GM21723 (cell line): ENCODE results near the gene SLC1A3.

Source experiments
- ATAC-seq: cut with Tn5 transposase; IDR thresholded peaks from one replicate; pipeline ENCODE4 v1.9.1; 2021; ENCODE audit warnings: mild to moderate bottlenecking, moderate library complexity; ENCODE audit not compliant: unreplicated experiment

SLC1A3 gene

DNA sequence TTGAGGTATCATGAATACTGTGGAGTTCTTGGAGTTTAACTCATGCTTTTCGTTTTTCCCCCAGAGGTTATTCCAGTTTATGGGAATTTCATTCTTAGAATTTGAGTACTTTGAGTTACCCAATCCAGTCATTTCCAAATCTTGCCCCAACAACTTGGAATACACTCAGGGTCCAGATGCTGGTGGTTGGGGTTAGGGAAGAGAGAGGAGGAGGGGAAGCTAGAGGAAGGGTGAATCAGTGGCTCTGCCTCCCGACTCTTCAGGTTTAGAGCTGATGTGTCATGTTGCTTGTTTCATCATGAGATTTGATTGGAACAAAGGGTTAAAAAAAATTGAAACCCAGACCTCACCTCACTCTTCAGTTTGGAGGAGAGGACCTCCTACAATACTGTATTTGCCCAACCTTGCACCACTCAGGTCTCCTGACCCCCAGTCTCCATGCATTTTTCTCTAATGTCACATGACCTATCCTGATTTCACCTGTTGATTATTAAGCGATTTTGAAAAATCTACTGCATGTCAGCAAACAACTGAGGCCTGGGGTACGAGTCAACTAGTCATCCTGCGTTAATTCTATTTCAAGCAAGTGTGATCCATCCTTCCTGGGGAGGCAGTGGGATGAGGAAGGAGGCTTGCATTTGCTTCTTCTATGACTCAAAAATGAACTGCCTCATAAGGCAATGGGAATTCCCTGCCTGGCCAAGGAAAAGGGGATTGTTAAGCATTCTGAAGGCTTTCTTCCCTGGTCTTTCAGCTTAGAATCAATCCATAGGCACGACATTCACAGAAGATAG is 6.2 kb upstream of the SLC1A3 start:
- ATAC-seq: no peak

DNA sequence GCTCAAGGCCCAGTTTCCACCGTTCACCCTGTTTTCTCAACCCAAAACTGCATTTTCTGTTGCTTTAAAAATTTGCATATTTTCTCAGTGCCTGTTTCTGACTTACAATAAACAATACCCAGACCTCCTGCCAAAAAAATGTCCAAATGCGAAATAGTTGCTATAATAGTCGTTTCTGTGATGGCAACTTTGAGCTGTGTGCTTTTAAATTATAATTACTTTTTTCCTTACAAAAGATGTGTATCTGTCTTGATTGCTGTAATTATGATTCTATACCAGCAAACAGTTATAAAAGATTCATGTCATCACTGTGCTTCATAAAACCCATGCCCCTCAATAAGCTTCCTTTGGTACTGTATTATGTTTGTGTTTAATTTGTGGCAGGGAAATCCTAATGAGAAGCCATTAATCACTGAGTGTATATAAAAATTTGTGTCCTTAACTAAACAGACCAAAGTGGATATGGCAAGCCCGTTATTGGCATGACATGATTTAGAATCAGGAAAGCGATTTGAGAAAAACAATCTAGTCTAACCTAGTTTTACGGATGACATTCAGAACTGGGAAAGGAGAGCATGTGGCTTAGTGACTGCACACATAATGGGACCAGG is 5.4 kb upstream of the SLC1A3 start:
- ATAC-seq: no peak

DNA sequence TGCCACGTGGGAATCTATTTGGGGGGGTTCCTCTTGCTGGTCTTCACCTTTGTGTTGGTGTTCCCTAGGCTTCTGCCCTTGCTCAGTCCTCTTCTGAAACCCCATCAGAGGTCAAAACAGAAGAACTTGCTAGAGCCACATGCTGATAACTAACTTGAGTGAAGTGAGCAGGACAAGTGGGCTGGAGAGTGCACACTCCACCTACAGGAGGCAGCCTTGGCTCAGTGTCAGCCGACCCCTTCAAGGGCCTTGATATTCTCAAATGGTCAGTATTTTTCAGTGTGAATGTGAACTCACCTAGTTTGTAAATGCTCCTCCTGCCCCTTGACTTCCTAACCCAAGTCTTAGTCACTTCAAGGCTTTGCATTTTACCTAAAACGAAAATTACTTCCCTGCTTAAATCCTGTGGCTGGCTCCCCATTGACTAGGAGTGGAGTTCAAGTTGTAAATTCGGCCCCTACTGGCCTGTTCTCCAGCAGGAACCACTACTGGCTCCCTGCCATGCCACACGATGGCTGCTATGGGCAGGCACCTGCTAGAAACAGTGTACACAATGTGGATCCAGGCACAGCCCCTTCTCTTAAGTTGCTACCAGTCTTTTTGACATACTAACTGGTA is 3.6 kb upstream of the SLC1A3 start:
- no peak for ATAC-seq

DNA sequence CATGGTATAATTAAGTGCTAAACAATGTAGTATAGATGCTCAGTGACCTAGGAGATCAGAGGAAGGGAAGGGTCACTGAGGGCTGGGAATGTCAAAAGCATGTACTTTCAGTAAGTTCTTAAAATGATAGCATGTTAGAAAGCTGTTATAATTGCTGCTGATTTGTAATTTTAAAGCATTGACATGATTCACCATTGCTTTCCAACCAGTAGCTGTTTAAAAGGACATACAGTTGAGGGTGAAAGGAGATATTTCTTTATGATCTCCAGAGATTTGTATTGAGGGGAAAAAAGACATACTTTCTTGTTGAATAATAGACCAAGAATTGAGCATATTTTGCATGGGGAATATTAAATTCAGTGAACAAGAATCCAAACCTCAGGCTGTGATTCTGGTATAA is 1.2 kb upstream of the SLC1A3 start:
- no peak for ATAC-seq

DNA sequence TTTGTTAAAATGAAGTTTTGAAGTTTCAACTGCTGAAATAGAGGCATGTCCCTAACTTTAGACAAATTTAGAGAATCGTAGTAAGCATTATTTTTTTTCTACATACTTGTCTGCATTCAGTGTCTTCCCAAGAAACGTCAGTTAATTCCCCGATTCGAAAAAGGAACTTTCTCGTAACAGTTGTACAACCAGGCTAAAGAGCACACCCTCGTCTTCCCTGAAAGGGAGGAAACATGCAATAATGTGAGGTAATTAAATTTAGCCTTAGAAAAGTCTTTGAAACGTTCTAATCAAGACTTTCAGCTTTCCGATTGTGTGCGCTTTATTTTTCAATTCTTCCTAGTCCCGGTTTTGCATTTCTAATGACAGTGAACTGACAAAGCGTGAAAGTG is 374 bp upstream of the SLC1A3 start:
- ATAC-seq: no peak

DNA sequence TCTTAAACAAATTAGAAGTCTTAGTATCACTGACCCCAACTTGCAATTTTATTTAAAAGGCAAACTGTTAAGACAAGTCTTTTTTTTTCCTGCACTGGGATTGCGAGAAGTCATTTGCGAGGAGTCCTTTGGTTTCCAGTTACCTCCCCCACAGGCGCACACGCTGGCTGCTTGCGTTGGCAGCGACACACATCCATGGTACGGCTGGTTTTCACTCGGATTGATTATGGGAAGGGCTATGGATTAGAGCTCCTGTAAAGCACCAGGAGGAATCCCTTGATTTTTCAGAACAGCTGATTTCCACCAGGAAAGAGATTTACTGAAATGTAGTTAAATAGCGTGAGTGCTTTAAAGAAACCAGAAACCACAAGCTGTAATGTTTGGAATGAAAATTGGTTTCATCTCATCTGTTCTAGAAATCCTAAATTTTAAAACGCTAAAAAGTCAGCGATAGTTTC is 737 bp downstream of the SLC1A3 start:
- no peak for ATAC-seq

DNA sequence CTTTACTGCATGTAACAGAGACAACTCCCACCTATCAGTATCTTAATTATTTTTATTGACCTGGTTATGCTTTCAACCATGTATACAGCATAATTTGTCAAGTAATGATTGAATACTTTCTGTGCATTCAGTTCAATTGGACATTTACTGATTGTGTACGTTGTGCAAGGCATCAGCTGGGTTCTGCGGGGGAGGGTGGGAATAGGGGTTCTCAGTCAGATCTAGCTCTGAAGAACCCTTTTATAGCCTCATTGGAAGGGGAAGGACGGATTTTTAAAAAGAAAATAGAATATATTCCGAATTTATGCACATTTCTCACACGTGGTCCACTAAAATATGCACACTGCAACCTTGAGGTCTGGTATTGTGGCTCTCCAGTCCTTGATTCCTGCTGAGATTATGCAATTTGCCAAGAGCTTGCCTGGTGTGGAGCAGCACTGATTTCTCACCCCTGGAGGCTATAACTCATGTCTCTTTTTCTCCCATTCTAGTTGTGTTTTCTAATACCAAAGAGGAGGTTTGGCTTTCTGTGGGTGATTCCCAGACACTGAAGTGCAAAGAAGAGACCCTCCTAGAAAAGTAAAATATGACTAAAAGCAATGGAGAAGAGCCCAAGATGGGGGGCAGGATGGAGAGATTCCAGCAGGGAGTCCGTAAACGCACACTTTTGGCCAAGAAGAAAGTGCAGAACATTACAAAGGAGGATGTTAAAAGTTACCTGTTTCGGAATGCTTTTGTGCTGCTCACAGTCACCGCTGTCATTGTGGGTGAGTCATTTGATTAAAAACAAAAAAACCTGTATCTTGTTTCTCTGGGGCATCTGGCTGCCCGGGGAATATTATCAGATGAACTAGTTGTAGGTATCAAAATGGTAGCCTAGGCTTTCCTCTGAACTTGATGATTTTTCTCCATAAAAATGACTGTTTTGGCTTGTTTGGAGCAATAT is 1.7 kb downstream of the SLC1A3 start:
- ATAC-seq: no peak

DNA sequence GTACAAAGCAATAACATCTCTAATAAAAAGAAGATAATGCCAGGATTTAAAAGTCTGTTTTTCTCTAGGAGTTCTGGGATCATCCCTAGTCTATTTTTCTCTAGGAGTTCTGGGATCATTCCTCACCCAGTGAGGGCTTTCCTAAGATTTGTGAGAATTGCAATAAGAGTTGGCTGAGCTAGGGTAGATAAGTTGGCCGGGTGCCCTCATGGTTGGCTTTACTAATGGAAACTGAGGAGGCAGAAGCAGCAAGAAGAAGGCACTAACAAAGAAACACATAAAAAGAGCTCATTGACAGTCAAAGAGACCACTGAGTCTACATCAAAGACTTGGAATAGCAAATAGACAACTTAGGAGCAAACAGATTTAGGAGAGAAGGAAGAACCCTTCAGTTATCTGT is 4.2 kb downstream of the SLC1A3 start:
- no peak for ATAC-seq

DNA sequence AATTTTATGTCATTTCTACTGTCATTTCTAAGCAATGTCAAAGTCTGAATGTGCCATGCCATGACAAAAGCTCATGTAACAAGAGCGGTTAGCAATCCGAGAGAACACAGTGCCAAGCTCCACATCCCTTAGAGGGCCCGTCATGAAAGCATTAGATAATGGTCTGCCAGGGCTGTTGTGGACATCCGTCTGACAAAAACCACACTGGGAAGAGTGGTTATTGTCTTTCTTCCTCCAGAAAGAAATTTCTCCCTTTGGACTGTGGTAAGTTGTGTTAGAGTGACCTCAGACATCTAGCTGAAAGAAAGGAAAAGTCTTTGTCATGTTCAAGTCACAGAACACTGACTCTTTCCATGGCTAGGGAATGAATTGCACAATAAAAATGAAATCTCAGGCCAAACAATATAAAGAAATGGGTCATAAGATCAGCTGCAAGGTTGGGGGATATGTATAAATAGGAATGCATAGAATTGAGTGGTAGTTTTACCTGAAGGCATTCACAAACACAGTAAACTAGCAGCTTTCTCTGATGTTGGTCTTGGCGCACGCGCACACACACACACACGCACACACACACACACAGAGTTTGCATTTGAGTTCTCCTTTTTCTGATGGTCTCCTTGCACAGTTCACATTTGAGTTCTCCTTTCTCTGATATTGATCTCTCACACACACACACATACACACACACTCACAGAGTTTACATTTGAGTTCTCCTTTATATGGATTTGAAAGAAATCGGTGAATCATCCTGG is 5.3 kb downstream of the SLC1A3 start:
- no peak for ATAC-seq

DNA sequence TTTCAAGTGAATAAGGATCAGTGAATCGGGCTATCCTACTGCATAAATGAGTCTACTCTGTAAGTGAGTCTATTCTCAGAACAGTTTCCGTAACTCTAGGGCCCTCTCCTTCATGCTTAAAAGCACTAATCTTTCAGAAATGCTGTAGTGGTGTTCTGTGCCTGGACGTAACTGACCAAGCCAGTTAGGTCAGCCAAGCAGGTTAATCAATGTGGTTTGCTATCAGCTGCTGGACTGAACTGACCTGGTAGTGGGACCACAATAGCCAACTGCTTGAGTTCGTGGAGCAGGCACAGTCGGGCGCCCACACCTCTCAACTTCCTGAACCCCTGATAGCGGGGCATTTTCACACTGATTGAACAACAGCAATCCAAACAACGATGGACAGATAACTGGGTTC is 6.8 kb downstream of the SLC1A3 start:
- no peak for ATAC-seq

DNA sequence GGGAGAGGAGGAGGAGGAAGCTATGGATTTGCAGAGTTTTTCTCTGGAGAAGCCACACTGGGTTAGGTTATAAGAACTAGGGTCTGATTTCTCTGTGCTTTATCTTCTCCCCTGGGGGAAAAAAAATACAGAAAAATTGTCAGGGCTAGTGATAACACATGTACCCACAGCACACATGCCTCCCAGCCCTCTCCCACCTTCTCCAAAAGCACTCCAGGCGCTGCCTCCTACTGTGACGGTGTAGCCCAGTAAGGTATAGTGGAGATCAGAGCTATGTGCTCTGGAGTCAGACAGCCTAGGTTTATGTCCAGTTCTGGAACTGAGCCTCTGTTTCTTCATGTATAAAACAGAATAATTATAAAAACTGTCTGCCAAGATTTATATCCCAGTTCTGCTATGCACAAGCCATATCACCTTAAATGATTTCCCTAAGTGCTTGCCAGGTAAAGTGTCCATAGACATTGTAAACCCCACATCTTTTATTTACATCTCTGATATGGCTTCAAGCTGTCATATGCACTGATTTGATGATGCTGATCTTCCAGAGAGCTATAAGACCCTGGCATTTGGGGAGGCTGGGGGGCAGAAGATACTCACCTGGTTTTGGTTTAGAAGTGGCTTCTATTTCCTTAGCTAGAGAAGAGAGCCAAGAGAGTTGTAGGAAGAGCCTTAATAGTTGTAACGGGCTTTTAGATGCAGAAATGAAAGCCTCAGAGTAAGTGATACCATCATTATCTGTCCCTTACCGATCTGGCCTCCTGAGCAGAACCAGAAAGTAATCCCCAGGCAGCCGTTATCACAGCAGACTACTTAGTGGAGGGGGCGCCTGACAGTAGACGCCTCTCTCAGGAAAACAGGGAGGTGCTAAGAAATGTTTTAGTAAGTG is 7.6 kb downstream of the SLC1A3 start:
- no peak for ATAC-seq

DNA sequence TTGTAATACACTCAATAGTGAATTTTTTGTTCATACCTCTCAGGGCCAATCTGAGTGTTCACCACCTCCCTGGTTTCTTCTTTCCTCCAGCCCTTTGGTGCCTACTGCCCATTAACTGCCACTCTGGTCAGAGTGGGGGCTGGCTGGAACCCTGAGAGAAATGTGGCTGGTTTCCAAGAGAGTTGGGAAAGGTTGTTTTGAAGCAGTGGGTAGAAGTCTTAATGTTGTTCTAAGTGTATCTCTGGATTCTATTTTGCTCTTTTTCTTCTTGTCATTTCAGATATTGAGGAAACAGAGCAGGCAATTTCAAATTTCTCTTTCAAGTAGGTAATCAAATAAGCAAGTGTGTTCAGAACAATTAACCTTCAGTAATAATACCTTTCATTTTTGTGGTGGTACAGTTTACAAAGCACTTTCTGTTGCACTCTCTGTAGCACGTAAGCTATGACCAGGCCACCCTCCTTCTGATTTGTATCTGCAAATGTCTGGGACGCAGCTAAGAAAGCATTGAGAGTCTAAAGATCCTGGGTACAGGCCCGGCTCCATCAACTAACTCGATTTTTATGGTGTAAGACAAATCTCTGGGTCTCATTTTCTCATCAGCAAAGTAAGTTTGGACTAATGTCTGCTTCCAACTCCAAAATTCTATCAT is 8.4 kb downstream of the SLC1A3 start:
- no peak for ATAC-seq

DNA sequence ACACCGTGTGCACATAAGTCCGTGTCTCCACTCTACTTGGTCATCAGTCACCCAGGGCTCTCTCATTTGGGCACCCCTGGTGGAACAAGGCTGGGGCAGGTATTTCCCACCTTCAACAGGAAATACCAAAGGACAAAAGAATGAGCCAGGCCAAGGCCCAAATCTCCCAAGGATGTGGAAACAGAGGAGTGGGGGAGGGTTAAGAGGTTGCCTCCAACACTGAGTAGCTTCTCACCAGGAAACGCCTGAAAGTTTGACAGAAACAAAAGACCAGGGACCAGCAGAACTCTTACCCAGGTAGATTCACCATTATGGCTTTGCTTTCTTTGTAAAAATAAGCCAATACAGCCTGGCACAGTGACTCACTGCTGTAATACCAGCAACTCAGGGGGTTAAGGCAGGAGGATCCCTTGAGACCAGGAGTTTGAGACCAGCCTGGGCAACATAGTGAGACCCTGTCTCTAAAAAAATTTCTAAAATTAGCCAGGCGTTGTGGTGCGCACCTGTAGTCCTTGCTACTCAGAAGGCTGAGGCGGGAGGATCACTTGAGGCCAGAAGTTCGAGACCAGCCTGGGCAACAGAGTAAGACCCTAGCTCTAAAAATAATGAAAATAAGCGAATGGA is 12.7 kb downstream of the SLC1A3 start:
- no peak for ATAC-seq

DNA sequence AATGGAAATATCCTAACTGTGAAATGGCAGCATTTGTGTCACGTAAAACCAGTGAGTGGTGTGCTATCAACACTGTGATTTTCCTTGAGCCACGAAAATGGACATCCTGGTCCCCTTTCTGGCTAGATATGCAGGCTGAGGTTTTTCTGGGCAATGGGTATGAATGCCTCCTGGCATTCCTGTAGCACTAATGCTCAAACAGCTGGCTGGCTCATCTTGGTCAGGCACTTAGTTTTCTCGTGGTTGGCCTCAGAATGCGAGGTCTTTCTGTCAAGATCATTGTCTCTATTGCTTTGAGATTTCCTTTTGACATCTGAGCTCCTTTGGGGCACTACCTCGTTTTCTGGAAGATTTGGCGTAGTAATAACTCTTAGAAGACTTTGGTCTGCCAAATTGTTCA is 15.6 kb downstream of the SLC1A3 start:
- no peak for ATAC-seq

DNA sequence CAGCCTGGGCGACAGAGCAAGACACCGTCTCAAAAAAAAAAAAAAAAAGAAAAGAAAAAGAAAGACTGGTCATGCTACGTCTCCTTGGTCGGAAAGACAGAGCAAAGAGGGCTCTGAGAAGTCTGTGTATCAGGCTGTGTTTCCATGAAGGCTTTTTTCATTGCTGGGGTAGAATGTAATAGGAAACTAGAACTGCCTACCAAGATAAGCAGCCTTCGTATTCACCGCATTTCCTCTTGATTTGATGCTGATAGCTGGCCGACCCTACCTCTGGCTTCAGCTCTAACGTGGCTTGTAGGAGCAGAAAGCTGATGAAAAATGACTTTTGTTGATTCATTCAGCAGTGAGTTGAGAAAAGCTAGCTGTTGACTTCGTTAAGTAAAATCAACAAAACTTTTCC is 17.4 kb downstream of the SLC1A3 start:
- ATAC-seq: no peak

DNA sequence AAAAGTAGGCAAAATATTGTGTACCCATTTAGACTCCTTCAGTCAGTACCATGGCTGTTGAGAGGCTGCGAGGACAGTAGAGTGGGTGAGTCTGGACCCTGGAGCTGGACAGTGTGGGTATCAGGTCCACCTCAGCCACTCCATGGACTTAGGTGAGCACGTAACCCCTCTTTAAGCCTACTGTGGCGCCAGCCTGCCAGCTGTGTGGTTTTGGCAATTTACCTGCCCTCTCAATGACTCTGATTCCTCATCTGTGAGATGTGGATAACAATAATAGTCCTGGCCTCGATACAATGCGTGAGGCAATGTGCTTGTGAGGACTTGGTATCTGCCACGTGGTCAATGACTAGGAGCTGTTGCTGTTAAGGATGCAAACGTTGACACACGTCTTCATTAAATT is 17.9 kb downstream of the SLC1A3 start:
- no peak for ATAC-seq

DNA sequence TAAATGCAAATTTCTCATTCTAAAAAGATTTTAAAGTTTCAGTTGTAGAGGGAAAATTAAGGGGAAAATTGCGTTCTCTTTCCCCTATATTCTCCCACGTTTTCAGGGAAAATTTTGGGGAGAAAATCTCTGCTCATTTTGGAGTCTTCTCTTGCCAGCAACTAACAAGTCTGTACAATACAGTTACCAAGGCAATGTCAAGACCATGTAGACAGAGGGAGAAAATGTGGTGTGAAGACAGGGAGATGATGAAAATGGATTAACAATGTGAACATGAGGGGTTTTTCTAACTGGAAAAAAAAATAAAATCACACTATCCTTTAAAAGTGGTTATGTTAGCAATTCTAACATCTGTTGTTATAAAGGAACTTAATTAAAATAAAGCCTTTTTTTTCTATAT is 22.3 kb downstream of the SLC1A3 start:
- ATAC-seq: no peak

DNA sequence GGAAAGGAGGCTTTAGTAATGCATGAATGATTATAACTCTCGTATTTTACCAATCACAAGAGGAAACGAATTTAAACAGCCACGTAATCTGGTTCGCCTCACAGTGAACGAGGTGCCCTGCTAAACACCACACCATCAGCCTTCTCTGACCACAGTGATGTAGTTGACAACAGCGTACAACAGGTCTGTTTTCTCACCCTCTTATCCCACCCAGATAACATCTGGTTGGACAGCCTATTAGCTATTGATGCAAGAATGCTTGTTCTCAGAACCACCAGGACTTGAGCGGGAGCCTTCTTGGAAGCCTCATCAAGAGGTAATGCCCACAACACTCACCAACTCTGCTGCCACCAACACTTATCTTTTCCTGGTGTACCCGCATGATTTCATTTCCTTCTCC is 23.3 kb downstream of the SLC1A3 start:
- no peak for ATAC-seq
